HG03469 (cell line): ENCODE data around the gene PLEKHD1.
"Not testable (repeated sequence)": the region's sequence is repeated elsewhere in the genome, so short reads cannot be mapped to it uniquely, and the experiment has no call there.

ENCODE experiments used
- ATAC-seq: cut with Tn5 transposase; IDR thresholded peaks from one replicate; pipeline ENCODE4 v1.9.1; 2021; ENCODE audit warnings: mild to moderate bottlenecking, moderate library complexity, moderate number of reproducible peaks; ENCODE audit not compliant: unreplicated experiment

PLEKHD1 gene

GRCh38 chr14:69481815-69482568 lies 2.5 kb upstream of the PLEKHD1 start:
- peak; percentile 80 for ATAC-seq

- ATAC-seq = no peak
These were observed 624 bp upstream of the PLEKHD1 start for GRCh38 chr14:69483765-69484443.

DNA sequence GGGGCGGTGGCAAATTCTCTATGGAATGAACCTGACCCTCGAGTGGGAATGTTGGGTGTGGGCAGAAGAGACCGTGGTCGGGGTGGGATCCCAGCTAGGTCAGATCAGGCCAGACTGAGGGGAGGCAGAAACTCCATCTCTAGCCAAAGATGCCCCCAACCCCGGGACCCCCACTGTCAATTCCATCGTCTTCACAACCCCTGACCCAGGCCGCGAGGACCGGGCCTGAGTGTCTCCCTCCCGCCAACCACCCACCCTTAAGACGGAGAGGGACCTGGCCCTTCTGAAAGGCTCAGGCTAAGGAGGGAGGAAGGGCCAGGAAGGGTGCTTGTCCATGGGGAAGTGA lies 760 bp downstream of the PLEKHD1 start:
- no peak for ATAC-seq

- ATAC-seq = no peak
These were observed 1.2 kb downstream of the PLEKHD1 start for GRCh38 chr14:69485701-69486100.

- ATAC-seq = no peak
These were observed 2.7 kb downstream of the PLEKHD1 start for GRCh38 chr14:69487226-69487625.

DNA sequence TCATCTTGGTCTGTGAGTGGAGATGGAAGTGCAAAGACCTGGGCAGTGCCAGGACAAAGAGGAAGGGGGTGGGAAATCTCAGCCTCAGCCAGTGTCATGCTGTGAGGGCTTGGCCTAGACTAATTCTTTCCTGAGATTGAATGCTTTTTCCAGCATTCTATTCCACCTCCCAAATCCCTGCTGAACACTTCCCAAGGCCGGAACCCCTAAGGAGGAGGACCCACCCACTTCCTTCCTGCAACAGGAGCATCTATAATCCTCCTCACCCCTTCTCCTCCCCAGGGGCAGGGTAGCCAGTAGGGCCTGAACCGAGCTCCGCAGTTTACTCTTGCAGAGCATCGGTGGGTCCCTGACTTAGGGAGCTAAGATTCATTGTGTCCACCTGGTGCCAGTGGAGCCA lies 3.2 kb downstream of the PLEKHD1 start:
- no peak for ATAC-seq

GRCh38 chr14:69489495-69489894 lies 5.0 kb downstream of the PLEKHD1 start:
- ATAC-seq = no peak

GRCh38 chr14:69490219-69490918 lies 5.8 kb downstream of the PLEKHD1 start:
- ATAC-seq = no peak

GRCh38 chr14:69491193-69491592 lies 6.7 kb downstream of the PLEKHD1 start:
- ATAC-seq = no peak

- no peak for ATAC-seq
These were observed 8.5 kb downstream of the PLEKHD1 start for GRCh38 chr14:69493038-69493437.

GRCh38 chr14:69493791-69494190 lies 9.3 kb downstream of the PLEKHD1 start:
- no peak for ATAC-seq

DNA sequence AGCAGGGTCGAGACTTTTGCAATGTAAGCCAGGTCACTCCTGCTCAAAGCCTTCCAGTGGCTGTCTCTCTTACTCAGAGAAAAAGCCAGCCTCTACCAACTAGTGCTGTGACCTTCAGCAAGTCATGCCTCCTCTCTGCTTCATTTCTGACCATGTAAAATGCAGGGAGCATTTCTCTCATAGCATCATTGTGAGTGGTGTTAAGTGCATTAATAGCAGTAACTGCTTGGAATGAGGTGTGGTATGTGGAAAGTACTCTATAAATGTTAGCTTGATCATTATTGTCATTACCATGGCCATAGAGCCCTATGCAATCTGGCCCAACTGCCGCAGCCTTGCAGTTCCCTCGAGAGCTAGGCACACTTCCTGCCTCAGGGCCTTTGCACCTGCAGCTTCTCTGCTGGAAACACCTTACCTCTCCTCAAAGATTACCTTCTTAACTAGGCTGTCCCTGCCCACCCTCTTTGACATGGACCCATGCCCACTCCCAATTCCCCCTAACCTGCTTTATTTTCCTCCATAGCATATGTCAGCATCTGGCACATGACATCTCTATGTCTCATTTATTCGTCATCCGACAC lies 10.9 kb downstream of the PLEKHD1 start:
- no peak for ATAC-seq

DNA sequence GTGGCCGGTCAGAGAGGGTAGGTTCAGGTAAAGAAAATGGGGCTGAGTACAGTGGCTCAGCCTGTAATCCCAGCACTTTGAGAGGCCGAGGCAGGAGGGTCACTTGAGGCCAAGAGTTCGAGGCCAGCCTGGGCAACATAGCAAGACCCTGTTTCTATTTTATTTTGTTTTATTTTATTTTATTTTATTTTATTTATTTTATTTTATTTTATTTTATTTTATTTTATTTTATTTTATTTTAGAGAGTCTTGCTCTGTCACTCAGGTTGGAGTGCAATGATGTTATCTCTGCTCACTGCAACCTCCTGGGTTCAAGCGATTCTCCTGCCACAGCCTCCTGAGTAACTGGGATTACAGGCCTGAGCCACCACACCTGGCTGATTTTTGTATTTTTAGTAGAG lies 13.3 kb downstream of the PLEKHD1 start:
- ATAC-seq = not testable (repeated sequence)

- not testable (repeated sequence) for ATAC-seq
These were observed 13.8 kb downstream of the PLEKHD1 start for GRCh38 chr14:69498286-69498685.

- ATAC-seq = no peak
These were observed 14.9 kb downstream of the PLEKHD1 start for GRCh38 chr14:69499436-69499835.

- no peak for ATAC-seq
These were observed 15.6 kb downstream of the PLEKHD1 start for GRCh38 chr14:69500096-69500495.

DNA sequence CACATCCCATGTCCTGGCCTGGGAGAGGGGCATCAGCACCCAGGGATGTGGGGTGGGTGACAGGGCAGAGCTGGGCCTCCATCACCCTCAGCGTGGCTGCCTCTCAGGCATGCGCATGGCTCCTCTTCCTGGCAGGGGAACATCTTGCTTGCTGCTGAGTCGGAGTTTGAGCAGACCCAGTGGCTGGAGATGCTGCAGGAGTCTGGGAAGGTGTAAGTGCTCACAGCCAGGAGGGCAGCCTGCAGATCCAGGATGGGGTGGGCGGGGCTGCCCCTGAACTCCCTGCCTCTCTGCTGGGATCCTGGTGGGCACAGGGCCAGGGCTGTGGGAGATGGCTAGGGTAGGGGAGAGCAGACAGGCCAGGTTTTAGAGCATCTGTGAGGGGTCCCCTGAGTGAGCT lies 16.2 kb downstream of the PLEKHD1 start:
- no peak for ATAC-seq

DNA sequence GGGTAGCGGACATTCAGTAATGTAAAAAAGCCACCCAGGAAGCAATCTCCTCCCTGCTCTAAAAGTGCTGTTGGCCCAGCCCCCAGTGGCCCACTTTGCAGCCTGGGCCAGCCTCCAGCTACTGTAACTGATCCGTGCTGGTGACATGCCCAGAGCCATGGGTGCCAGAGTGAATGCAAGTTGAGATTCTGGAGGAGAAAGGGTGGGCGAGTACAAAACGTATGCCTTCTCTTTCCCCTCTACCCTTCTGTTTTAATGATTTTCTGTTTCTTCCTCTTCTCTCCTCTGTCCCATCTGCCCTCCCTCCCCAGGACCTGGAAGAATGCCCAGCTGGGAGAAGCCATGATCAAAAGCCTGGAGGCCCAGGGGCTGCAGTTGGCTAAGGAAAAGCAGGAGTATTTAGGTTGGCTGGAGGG lies 16.9 kb downstream of the PLEKHD1 start:
- ATAC-seq = no peak

DNA sequence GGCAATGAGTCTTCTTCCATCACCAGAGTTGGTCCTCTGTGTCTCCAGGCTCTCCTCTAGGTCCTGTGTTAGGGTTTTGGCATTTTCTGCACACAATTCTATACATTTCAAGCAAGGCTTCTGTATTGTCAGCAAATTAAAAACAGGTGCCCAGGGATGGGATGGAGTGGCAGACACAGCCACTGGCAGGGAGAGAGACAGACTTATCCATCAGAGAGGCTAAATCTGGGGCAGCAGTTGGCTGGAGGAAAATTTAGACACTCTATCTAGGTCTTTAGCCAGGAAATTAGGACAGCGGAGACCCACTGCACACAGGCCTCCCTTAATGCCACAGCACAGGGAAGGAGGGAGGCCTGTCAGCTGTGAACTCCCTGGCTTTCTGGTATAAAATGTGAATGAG lies 20.2 kb downstream of the PLEKHD1 start:
- ATAC-seq = no peak

DNA sequence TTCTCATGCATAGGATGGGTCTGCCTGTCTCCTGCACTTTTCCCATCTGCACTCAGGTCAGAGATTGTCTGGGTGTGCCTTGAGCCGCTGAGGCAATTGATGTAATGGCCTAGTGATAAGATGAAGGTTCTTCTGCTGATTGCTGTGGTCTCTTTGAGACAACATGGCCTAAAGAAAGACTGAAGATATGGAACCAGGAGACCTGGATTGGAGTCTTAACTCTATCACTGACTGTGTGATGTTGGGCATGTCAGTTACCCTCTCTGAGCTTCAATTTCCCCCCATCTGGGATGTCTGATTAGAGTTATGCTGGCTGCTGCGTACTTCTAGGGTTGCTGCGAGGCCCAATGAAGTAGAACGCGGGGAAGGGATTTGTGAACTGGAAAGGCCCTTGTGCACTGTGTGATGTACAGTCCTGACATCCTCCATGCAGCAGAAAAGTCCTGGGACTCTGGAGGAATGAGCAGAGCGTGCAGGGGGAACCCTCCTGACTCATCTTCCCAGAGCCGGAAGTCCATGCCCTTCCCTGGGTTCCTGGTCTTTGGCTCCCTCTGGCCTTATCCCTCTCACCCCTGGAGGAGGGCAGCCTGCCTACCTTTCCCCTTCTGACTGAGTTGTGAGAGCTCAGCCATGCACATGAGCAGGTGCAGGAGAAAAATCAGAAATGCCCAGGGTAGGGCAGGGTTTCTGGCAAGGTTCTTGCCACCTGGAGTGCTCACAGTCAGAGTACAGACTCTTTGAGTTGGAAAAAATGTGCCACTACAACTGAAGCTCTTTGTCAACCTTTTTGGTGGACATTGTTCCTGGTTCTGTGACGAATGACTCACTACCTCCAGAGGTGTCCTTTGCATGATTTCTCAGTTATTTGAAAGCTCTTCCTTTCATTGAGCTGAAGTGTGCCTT lies 21.1 kb downstream of the PLEKHD1 start:
- ATAC-seq = no peak

GRCh38 chr14:69506241-69506595 lies 21.7 kb downstream of the PLEKHD1 start:
- ATAC-seq = no peak
